MG63 (cell line): ENCODE measurements around the gene ARAP1. TPM values are rescaled to one million over a fixed set of nuclear protein-coding genes. Genes with fewer than 3 reads are reported as not detected.

ENCODE experiments used
- DNase-seq: peaks from one replicate; pipeline ENCODE4 v3.0.0-alpha.2; 2020
- H3K27me3 ChIP-seq: fragments of 250-450 bp; sonication (Bioruptor Pico); 2 replicates; pipeline ENCODE4 v1.5.1; 2020; ENCODE audit warnings: mild to moderate bottlenecking, moderate library complexity
- H3K36me3 ChIP-seq: fragments of 250-450 bp; sonication (Bioruptor Pico); 2 replicates; pipeline ENCODE4 v1.5.1; 2020; ENCODE audit warnings: mild to moderate bottlenecking, moderate library complexity
- H3K4me3 ChIP-seq: fragments of 250-450 bp; sonication (Bioruptor Pico); 2 replicates; pipeline ENCODE4 v1.5.1; 2020; ENCODE audit warnings: mild to moderate bottlenecking, moderate library complexity
- H3K9me3 ChIP-seq: fragments of 250-450 bp; sonication (Bioruptor Pico); 2 replicates; pipeline ENCODE4 v1.5.1; 2020; ENCODE audit warnings: mild to moderate bottlenecking, moderate library complexity
- total RNA-seq: library from RNA; depleted of rRNA; stranded (reverse); fragments of >200 nt; shearing (Covaris generic); gene quantifications from 2 replicates; pipeline ENCODE4 v1.2.3, GENCODE V29; 2014; ENCODE audit warnings: low replicate concordance

ARAP1 gene
- total RNA-seq, 1 experiment from 2014 or later = 55.6 TPM

- Histone ChIP-seq H3K4me3 (no peak overlapping the region), H3K27me3 (no peaks in the 10 kb centered on the region), H3K9me3 (no peaks in the 10 kb centered on the region), H3K36me3 (no peaks in the 10 kb centered on the region)
- no peak for DNase-seq
Observed at GRCh38 chr11:72709478-72710238, 42.5 kb downstream of the ARAP1 start.

- peaks cover 5% of the 10 kb centered on the region; the same call in 1 of the 2 replicates for H3K36me3 ChIP-seq
- DNase-seq = no peak
- H3K4me3 ChIP-seq = no peak overlapping the region
- H3K9me3 ChIP-seq = no peaks in the 10 kb centered on the region
- H3K27me3 ChIP-seq = no peaks in the 10 kb centered on the region
Observed at GRCh38 chr11:72707032-72707431, 45.2 kb downstream of the ARAP1 start.

GRCh38 chr11:72706579-72706978, 45.6 kb downstream of the ARAP1 start:
- Histone ChIP-seq H3K36me3 (peaks cover 5% of the 10 kb centered on the region), H3K27me3 (no peaks in the 10 kb centered on the region), H3K9me3 (no peaks in the 10 kb centered on the region), H3K4me3 (no peak overlapping the region)
- no peak for DNase-seq

GRCh38 chr11:72705442-72706365, 46.5 kb downstream of the ARAP1 start:
- Histone ChIP-seq H3K4me3 (no peak overlapping the region), H3K36me3 (peaks cover 11% of the 10 kb centered on the region), H3K27me3 (no peaks in the 10 kb centered on the region), H3K9me3 (no peaks in the 10 kb centered on the region)
- no peak for DNase-seq

GRCh38 chr11:72704783-72705265, 47.4 kb downstream of the ARAP1 start:
- peaks cover 15% of the 10 kb centered on the region for H3K36me3 ChIP-seq
- no peak overlapping the region for H3K4me3 ChIP-seq
- no peaks in the 10 kb centered on the region for H3K9me3 ChIP-seq
- H3K27me3 ChIP-seq = no peaks in the 10 kb centered on the region
- DNase-seq = no peak

GRCh38 chr11:72704028-72704782, 48.0 kb downstream of the ARAP1 start:
- Histone ChIP-seq H3K4me3 (no peak overlapping the region), H3K36me3 (peaks cover 18% of the 10 kb centered on the region), H3K9me3 (no peaks in the 10 kb centered on the region), H3K27me3 (no peaks in the 10 kb centered on the region)
- no peak for DNase-seq

- H3K9me3 ChIP-seq = no peaks in the 10 kb centered on the region
- H3K4me3 ChIP-seq = no peak overlapping the region
- peaks cover 18% of the 10 kb centered on the region for H3K36me3 ChIP-seq
- DNase-seq = peak; percentile 81
- no peaks in the 10 kb centered on the region for H3K27me3 ChIP-seq
Observed at GRCh38 chr11:72703267-72704008, 48.8 kb downstream of the ARAP1 start.

GRCh38 chr11:72702577-72703241, 49.5 kb downstream of the ARAP1 start:
- H3K4me3 ChIP-seq = no peak overlapping the region
- no peak for DNase-seq
- no peaks in the 10 kb centered on the region for H3K27me3 ChIP-seq
- H3K36me3 ChIP-seq = peaks cover 18% of the 10 kb centered on the region
- H3K9me3 ChIP-seq = no peaks in the 10 kb centered on the region

GRCh38 chr11:72702096-72702495, 50.1 kb downstream of the ARAP1 start:
- DNase-seq = no peak
- no peaks in the 10 kb centered on the region for H3K9me3 ChIP-seq
- H3K27me3 ChIP-seq = no peaks in the 10 kb centered on the region
- H3K36me3 ChIP-seq = peaks cover 18% of the 10 kb centered on the region
- H3K4me3 ChIP-seq = no peak overlapping the region

- no peak overlapping the region for H3K4me3 ChIP-seq
- peaks cover 18% of the 10 kb centered on the region for H3K36me3 ChIP-seq
- DNase-seq = no peak
- no peaks in the 10 kb centered on the region for H3K27me3 ChIP-seq
- H3K9me3 ChIP-seq = no peaks in the 10 kb centered on the region
Observed at GRCh38 chr11:72701466-72701865, 50.7 kb downstream of the ARAP1 start.

- DNase-seq = peak; percentile 57
Observed at GRCh38 chr11:72700146-72700545, 52.1 kb downstream of the ARAP1 start.

GRCh38 chr11:72697814-72698213, 54.4 kb downstream of the ARAP1 start:
- Histone ChIP-seq H3K4me3 (no peak overlapping the region), H3K36me3 (peaks cover 16% of the 10 kb centered on the region), H3K9me3 (no peaks in the 10 kb centered on the region), H3K27me3 (no peaks in the 10 kb centered on the region)
- no peak for DNase-seq

More at GRCh38 chr11:72700146-72700545, 52.1 kb downstream of the ARAP1 start:
- H3K9me3 ChIP-seq = no peaks in the 10 kb centered on the region
- no peaks in the 10 kb centered on the region for H3K27me3 ChIP-seq
- peaks cover 18% of the 10 kb centered on the region for H3K36me3 ChIP-seq
- no peak overlapping the region for H3K4me3 ChIP-seq

- no peaks in the 10 kb centered on the region for H3K27me3 ChIP-seq
Observed at GRCh38 chr11:72696866-72697700, 55.1 kb downstream of the ARAP1 start.

GRCh38 chr11:72695354-72695753, 56.9 kb downstream of the ARAP1 start:
- Histone ChIP-seq H3K4me3 (no peak overlapping the region), H3K36me3 (peaks cover 6% of the 10 kb centered on the region), H3K9me3 (no peaks in the 10 kb centered on the region), H3K27me3 (no peaks in the 10 kb centered on the region)
- no peak for DNase-seq

More at GRCh38 chr11:72696866-72697700, 55.1 kb downstream of the ARAP1 start:
- H3K4me3 ChIP-seq = no peak overlapping the region
- H3K9me3 ChIP-seq = no peaks in the 10 kb centered on the region
- DNase-seq = no peak
- peaks cover 13% of the 10 kb centered on the region for H3K36me3 ChIP-seq
